ENCODE measurements around the gene KCNK3.

- TF ChIP-seq, protein P1, sequence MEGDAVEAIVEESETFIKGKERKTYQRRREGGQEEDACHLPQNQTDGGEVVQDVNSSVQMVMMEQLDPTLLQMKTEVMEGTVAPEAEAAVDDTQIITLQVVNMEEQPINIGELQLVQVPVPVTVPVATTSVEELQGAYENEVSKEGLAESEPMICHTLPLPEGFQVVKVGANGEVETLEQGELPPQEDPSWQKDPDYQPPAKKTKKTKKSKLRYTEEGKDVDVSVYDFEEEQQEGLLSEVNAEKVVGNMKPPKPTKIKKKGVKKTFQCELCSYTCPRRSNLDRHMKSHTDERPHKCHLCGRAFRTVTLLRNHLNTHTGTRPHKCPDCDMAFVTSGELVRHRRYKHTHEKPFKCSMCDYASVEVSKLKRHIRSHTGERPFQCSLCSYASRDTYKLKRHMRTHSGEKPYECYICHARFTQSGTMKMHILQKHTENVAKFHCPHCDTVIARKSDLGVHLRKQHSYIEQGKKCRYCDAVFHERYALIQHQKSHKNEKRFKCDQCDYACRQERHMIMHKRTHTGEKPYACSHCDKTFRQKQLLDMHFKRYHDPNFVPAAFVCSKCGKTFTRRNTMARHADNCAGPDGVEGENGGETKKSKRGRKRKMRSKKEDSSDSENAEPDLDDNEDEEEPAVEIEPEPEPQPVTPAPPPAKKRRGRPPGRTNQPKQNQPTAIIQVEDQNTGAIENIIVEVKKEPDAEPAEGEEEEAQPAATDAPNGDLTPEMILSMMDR (IDR thresholded peaks at IDR 0.05), result no peak
- TF ChIP-seq POLR2A (IDR thresholded peaks at IDR 0.05), result no peak
Measured at GRCh38 chr2:26660363-26660962, 32.1 kb upstream of the KCNK3 start.

Measured in thyroid gland (tissue), 4 donors.